Measurements from ENCODE around the gene CCDC13. TPM values are rescaled to one million over a fixed set of nuclear protein-coding genes. Genes with fewer than 3 reads are reported as not detected.

CCDC13 gene
- total RNA-seq, 1 experiment from 2014 or later: 0.41 TPM

- H2AFZ ChIP-seq: no peak overlapping the region
- intact Hi-C loops (cut with micrococcal nuclease; ENCODE audit: unreplicated experiment): no loop called here
- CTCF ChIA-PET: interaction anchor here (0.6 kb wide), 1 partner anchor 10 kb away, joined by 3 read pairs; no protein-coding TSS in a partner anchor
- no peak overlapping the region for H3K4me3 ChIP-seq
- no peaks in the 10 kb centered on the region for H3K36me3 ChIP-seq (ENCODE audit: low read depth)
- POLR2A ChIA-PET (ENCODE audit: unreplicated experiment): no interaction called here
- no peak overlapping the region for H3K4me2 ChIP-seq
- H3K9me2 ChIP-seq (ENCODE audit: insufficient read depth): no peaks in the 10 kb centered on the region
- H3K27me3 ChIP-seq (ENCODE audit: insufficient read depth, low read depth): no peaks in the 10 kb centered on the region
- H3K9me3 ChIP-seq (ENCODE audit: insufficient read depth, low read depth): no peaks in the 10 kb centered on the region
- no peaks in the 10 kb centered on the region for H3K79me2 ChIP-seq (ENCODE audit: low read depth)
- no peak for DNase-seq
- BruUV-seq (replicated peaks): no TSS peak
- TF ChIP-seq EZH2 (IDR thresholded peaks at IDR 0.05; ENCODE audit: low read depth) (no peak), CTCF (conservative IDR thresholded peaks at IDR 0.05) (no peak)
- no peak overlapping the region for H3K27ac ChIP-seq
- H3K4me1 ChIP-seq (replicated peaks; ENCODE audit: insufficient read depth): 0 out of 2 replicates have a peak, but pooled peaks cover 12% of the 10 kb centered on the region
- 0 out of 2 replicates have a peak, but pooled peaks cover 3% of the 10 kb centered on the region for H3F3A ChIP-seq (ENCODE audit: insufficient read depth, low read depth)
- H4K20me1 ChIP-seq (ENCODE audit: insufficient read depth): no peaks in the 10 kb centered on the region
These were observed 25.5 kb downstream of the CCDC13 start for GRCh38 chr3:42747581-42747980.

- no peak for TF ChIP-seq EZH2 (IDR thresholded peaks at IDR 0.05; ENCODE audit: low read depth)
- TF ChIP-seq CTCF (conservative IDR thresholded peaks at IDR 0.05): no peak
- intact Hi-C loops (cut with micrococcal nuclease; ENCODE audit: unreplicated experiment): no loop called here
- H3K9me3 ChIP-seq (ENCODE audit: insufficient read depth, low read depth): no peaks in the 10 kb centered on the region
- H3F3A ChIP-seq (ENCODE audit: insufficient read depth, low read depth): 0 out of 2 replicates have a peak, but pooled peaks cover 3% of the 10 kb centered on the region
- no peak overlapping the region for H3K27ac ChIP-seq
- no peak overlapping the region for H3K4me3 ChIP-seq
- no peaks in the 10 kb centered on the region for H3K79me2 ChIP-seq (ENCODE audit: low read depth)
- no peak overlapping the region for H2AFZ ChIP-seq
- no peaks in the 10 kb centered on the region for H3K27me3 ChIP-seq (ENCODE audit: insufficient read depth, low read depth)
- H3K36me3 ChIP-seq (ENCODE audit: low read depth): no peaks in the 10 kb centered on the region
- H4K20me1 ChIP-seq (ENCODE audit: insufficient read depth): no peaks in the 10 kb centered on the region
- H3K4me2 ChIP-seq: no peak overlapping the region
- ChIA-PET CTCF (no interaction called here), POLR2A (ENCODE audit: unreplicated experiment) (no interaction called here)
- DNase-seq: no peak
- no peaks in the 10 kb centered on the region for H3K9me2 ChIP-seq (ENCODE audit: insufficient read depth)
- BruUV-seq (replicated peaks): no TSS peak
- H3K4me1 ChIP-seq (replicated peaks; ENCODE audit: insufficient read depth): 0 out of 2 replicates have a peak, but pooled peaks cover 12% of the 10 kb centered on the region
These were observed 26.3 kb downstream of the CCDC13 start for GRCh38 chr3:42746455-42747450.

GRCh38 chr3:42745776-42746454, 27.1 kb downstream of the CCDC13 start:
- 0 out of 2 replicates have a peak, but pooled peaks cover 12% of the 10 kb centered on the region for H3K4me1 ChIP-seq (replicated peaks; ENCODE audit: insufficient read depth)
- no peaks in the 10 kb centered on the region for H3K79me2 ChIP-seq (ENCODE audit: low read depth)
- 0 out of 2 replicates have a peak, but pooled peaks cover 3% of the 10 kb centered on the region for H3F3A ChIP-seq (ENCODE audit: insufficient read depth, low read depth)
- no peaks in the 10 kb centered on the region for H3K9me3 ChIP-seq (ENCODE audit: insufficient read depth, low read depth)
- no peaks in the 10 kb centered on the region for H3K36me3 ChIP-seq (ENCODE audit: low read depth)
- no peak overlapping the region for H2AFZ ChIP-seq
- H3K9me2 ChIP-seq (ENCODE audit: insufficient read depth): no peaks in the 10 kb centered on the region
- no peak overlapping the region for H3K4me3 ChIP-seq
- ChIA-PET POLR2A (ENCODE audit: unreplicated experiment) (no interaction called here), CTCF (interaction anchor here (0.5 to 0.9 kb wide), 3 partner anchors 129 to 180 kb away, joined by 3 to 9 read pairs (median 4); no protein-coding TSS in a partner anchor)
- no peak overlapping the region for H3K27ac ChIP-seq
- no peaks in the 10 kb centered on the region for H4K20me1 ChIP-seq (ENCODE audit: insufficient read depth)
- TF ChIP-seq EZH2 (IDR thresholded peaks at IDR 0.05; ENCODE audit: low read depth) (no peak), CTCF (conservative IDR thresholded peaks at IDR 0.05) (no peak)
- intact Hi-C loops (cut with micrococcal nuclease; ENCODE audit: unreplicated experiment): loop anchor here (2.0 kb wide), 2 partner anchors 93 to 173 kb away; partner anchors contain the start of gene ZBTB47
- H3K27me3 ChIP-seq (ENCODE audit: insufficient read depth, low read depth): no peaks in the 10 kb centered on the region
- H3K4me2 ChIP-seq: no peak overlapping the region
- DNase-seq: no peak
- no TSS peak for BruUV-seq (replicated peaks)
